ENCODE results near the gene AGGF1.
"Not testable (repeated sequence)": the region's sequence is repeated elsewhere in the genome, so short reads cannot be mapped to it uniquely, and the experiment has no call there.

AGGF1 gene, protein sequence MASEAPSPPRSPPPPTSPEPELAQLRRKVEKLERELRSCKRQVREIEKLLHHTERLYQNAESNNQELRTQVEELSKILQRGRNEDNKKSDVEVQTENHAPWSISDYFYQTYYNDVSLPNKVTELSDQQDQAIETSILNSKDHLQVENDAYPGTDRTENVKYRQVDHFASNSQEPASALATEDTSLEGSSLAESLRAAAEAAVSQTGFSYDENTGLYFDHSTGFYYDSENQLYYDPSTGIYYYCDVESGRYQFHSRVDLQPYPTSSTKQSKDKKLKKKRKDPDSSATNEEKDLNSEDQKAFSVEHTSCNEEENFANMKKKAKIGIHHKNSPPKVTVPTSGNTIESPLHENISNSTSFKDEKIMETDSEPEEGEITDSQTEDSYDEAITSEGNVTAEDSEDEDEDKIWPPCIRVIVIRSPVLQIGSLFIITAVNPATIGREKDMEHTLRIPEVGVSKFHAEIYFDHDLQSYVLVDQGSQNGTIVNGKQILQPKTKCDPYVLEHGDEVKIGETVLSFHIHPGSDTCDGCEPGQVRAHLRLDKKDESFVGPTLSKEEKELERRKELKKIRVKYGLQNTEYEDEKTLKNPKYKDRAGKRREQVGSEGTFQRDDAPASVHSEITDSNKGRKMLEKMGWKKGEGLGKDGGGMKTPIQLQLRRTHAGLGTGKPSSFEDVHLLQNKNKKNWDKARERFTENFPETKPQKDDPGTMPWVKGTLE

GRCh38 chr5:77030097-77031071, at the start of gene AGGF1:
AGGF1 (plus strand) TSS chr5:77030404; CDS start chr5:77030767, 363 bp downstream.
- peak; percentile 89 for DNase-seq

- DNase-seq = no peak
These were observed 49.6 kb upstream of the AGGF1 start for GRCh38 chr5:76980518-76981144.

GRCh38 chr5:76982450-76982849, 47.8 kb upstream of the AGGF1 start:
- no peak for DNase-seq

GRCh38 chr5:76983468-76983867, 46.7 kb upstream of the AGGF1 start:
- no peak for DNase-seq

- peak; percentile 69 for DNase-seq
These were observed 43.2 kb upstream of the AGGF1 start for GRCh38 chr5:76986825-76987526.

- DNase-seq = no peak
These were observed 39.2 kb upstream of the AGGF1 start for GRCh38 chr5:76990899-76991459.

DNA sequence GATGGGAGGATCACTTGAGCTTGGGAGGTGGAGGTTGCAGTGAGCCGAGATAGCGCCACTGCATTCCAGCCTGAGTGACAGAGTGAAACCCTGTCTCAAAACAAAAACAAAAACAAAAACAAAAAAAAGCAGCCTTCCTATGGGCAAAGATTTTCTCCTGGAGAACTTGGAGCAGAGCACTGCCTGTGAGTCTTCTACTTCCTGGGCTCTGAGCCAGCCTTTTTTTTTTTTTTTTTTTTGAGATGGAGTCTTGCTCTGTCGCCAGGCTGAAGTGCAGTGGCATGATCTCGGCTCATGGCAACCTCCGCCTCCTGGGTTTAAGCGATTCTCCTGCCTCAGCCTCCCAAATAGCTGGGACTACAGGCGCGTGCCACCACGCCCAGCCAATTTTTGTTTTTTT, 36.8 kb upstream of the AGGF1 start:
- DNase-seq = not testable (repeated sequence)

DNA sequence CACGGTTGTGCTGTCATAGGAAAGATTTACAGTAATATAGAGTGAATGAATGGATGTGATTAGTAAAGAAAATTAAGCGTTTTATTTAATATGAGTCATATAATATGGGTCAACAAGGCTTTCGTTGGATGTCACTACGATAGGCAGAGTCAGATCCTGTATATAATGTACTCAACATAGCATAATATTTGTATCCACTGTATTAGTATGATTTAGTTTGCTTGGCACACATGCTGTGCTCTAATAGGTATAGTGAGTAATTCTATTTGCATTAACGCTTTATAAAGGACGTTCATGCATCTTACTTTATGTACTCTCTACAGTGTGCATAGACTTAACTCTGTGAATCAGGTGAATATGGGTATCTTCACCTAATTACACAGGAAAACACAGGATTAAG, 35.9 kb upstream of the AGGF1 start:
- DNase-seq = no peak

- not testable (repeated sequence) for DNase-seq
These were observed 32.0 kb upstream of the AGGF1 start for GRCh38 chr5:76998251-76998650.

DNA sequence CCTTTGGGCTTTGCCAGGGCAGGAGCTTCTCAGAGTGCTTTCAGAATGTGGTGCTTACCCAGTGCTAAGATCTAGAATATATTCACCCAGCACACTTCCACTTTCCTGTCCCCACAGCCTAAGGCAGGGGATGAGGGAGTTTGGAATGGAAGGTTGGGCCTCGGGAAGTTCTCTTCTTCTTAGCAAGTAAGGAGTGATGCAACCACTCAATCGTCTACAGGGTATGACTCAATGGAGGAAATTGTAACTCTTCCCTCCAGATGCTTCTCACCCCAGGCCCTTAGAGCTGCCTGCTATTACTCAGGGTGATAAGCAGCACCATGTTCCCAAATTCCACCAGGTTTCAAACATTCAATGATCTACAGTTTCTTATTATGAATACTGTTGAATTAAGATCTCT, 30.8 kb upstream of the AGGF1 start:
- DNase-seq = no peak

GRCh38 chr5:77003246-77003645, 27.0 kb upstream of the AGGF1 start:
- no peak for DNase-seq

GRCh38 chr5:77006124-77006523, 24.1 kb upstream of the AGGF1 start:
- no peak for DNase-seq

DNA sequence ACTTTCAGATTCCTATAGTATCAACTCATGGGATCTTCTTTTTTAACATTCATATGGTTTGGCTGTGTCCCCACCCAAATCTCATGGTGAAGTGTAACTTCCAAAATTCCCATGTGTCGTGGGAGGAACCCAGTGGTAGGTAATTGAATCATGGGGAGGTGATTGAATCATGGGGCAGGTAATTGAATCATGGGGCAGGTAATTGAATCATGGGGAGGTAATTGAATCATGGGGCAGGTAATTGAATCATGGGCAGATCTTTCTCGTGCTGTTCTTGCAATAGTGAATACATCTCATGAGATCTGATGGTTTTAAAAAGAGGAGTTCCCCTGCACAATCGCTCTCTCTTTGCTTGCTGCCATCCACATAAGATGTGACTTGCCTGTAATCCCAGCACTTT, 21.8 kb upstream of the AGGF1 start:
- no peak for DNase-seq

- DNase-seq = no peak
These were observed 20.0 kb upstream of the AGGF1 start for GRCh38 chr5:77010243-77010642.

DNA sequence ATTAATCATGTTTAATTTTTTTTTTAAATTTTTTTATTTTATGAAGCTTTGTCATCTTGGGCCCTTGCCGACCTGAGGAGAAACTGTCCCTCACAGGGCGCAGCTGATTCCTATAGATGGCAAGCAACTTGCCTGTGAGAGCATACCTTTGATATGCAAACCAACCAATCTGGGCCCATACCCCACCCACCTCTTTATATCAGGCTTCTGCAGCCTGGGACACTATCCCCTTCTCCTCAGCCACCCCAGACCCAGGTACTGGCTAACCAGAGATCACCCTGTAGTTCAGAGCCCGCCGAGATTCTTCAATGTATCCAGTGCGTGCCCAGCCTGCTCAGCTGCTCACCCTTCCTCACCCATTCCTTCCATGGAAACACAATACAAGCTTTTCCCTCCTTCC, 18.7 kb upstream of the AGGF1 start:
- no peak for DNase-seq

DNA sequence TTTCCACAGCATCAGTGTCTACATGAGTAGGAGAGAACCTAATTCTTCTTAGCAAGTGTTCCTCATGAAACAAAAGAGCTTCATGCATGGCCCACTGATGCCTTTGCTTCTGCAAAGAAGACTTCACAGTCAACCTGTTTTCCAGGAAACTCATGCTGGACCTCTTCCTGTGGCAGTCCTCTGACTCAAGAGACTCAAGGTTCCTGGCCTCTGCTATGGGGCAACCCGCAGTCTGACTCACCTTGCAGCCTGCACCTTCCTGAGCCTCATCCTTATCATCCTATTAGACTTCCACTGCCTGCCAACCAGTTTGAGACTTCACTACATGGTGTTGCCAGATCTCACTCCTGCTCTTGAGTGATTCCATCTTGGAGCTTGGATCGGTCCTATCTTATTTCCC, 17.6 kb upstream of the AGGF1 start:
- DNase-seq = no peak

DNA sequence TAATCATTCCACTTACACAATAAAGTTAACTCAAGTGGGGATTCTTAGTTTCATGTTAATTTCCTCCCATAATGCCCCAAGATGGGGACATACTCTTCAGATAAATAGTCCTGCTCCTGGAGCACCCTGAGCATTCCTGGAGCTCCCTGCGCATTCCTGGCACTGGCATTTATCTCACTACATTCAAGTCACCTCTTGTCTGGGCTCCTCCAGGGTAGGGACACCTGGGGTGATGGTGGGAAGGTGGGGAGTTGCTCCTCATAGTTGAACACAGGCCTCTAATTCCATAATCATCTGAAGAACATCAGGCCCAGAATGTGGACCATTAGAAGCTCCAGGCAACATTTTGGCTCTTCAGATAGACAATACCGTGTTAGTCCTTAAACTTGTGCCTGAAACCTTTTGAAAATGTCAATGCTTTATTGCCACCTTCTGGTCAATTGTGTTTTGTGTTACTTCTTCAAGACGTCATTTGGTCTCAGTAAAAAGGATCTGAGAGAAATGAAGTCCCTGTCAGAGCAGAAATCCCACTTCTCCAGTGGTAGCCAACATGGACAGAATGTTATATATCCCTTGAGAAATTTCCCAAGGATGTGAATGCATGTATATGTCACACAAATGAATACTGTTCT, 14.2 kb upstream of the AGGF1 start:
- peak; percentile 59 for DNase-seq

- no peak for DNase-seq
These were observed 13.2 kb upstream of the AGGF1 start for GRCh38 chr5:77016962-77017361.

GRCh38 chr5:77017668-77018067, 12.5 kb upstream of the AGGF1 start:
- no peak for DNase-seq

GRCh38 chr5:77022511-77023417, 7.4 kb upstream of the AGGF1 start:
- no peak for DNase-seq

All from NCI-H1436 (cell line).